ENCODE measurements around the gene C12orf43.

Gene C12orf43

DNA sequence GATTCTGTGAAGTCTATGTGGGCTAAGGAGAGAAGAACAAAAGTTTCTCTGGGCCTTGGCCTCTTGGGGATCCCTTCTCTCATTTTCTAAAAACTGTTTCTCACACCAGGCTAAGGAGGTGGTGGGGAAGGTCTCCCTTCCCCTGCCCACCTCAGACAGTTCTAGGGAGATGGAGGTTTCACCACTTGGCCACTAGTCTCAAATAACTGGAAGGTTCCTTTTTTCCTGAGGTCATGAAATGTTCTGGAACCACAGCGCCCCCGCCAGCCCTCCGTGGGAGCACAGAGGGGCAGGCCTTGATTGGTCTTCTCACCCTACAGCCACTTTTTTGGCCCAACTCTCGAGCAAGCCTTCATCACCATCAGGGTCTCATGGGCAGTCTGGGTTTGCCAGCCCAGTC lies 12.6 kb downstream of the C12orf43 start (continued):
- no peak for TF ChIP-seq ZNF311 (tag by site-specific recombination; IDR thresholded peaks at IDR 0.05; ENCODE audit: borderline replicate concordance)
- no peak for TF ChIP-seq ZNF561 (tag by site-specific recombination; IDR thresholded peaks at IDR 0.05; ENCODE audit: borderline replicate concordance)

- TF ChIP-seq WT1 (tag by site-specific recombination; IDR thresholded peaks at IDR 0.05) = no peak
- no peak for TF ChIP-seq ZNF266 (tag by site-specific recombination; IDR thresholded peaks at IDR 0.05; ENCODE audit: low read depth)
- TF ChIP-seq ZNF549 (tag by site-specific recombination; IDR thresholded peaks at IDR 0.05) = no peak
- TF ChIP-seq ZIC2 (tag by site-specific recombination; IDR thresholded peaks at IDR 0.05) = no peak
- TF ChIP-seq ZNF18 (tag by site-specific recombination; IDR thresholded peaks at IDR 0.05) = no peak
- TF ChIP-seq ZNF274 (IDR thresholded peaks at IDR 0.05; ENCODE audit: low read length) = no peak
- TF ChIP-seq ZNF274 (tag by site-specific recombination; IDR thresholded peaks at IDR 0.05; ENCODE audit: borderline replicate concordance) = no peak
- no peak for TF ChIP-seq ZNF785 (tag by site-specific recombination; IDR thresholded peaks at IDR 0.05)
- no peak for TF ChIP-seq ZNF280C (tag by site-specific recombination; IDR thresholded peaks at IDR 0.05)
- no peak for TF ChIP-seq TCF7L2 (IDR thresholded peaks at IDR 0.05; ENCODE audit: borderline replicate concordance, low read depth, low read length)
- TF ChIP-seq HOXD13 (CRISPR knock-in tag; IDR thresholded peaks at IDR 0.05; ENCODE audit: borderline replicate concordance) = no peak
- TF ChIP-seq, protein P1, sequence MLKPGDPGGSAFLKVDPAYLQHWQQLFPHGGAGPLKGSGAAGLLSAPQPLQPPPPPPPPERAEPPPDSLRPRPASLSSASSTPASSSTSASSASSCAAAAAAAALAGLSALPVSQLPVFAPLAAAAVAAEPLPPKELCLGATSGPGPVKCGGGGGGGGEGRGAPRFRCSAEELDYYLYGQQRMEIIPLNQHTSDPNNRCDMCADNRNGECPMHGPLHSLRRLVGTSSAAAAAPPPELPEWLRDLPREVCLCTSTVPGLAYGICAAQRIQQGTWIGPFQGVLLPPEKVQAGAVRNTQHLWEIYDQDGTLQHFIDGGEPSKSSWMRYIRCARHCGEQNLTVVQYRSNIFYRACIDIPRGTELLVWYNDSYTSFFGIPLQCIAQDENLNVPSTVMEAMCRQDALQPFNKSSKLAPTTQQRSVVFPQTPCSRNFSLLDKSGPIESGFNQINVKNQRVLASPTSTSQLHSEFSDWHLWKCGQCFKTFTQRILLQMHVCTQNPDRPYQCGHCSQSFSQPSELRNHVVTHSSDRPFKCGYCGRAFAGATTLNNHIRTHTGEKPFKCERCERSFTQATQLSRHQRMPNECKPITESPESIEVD (tag by site-specific recombination; IDR thresholded peaks at IDR 0.05) = no peak
- no peak for TF ChIP-seq BCL11B (tag by site-specific recombination; IDR thresholded peaks at IDR 0.05; ENCODE audit: low read depth)
- TF ChIP-seq ZNF292 (tag by site-specific recombination; IDR thresholded peaks at IDR 0.05; ENCODE audit: borderline replicate concordance, low read depth) = no peak
- TF ChIP-seq ZNF514 (tag by site-specific recombination; IDR thresholded peaks at IDR 0.05) = no peak
- no peak for TF ChIP-seq ZNF623 (tag by site-specific recombination; IDR thresholded peaks at IDR 0.05)
- TF ChIP-seq MEIS1 (CRISPR knock-in tag; IDR thresholded peaks at IDR 0.05; ENCODE audit: borderline replicate concordance) = no peak
- no peaks in the 10 kb centered on the region for H3K4me1 ChIP-seq (ENCODE audit: control insufficient read depth, insufficient read depth, low read length)
- POLR2A ChIA-PET = interaction anchor here (0.7 kb wide), 1 partner anchor 110 kb away, joined by 6 read pairs; no protein-coding TSS in a partner anchor
- CTCF ChIA-PET = interaction anchor here (0.6 to 1.8 kb wide), 2 partner anchors 30 to 39 kb away, joined by 3 to 4 read pairs; no protein-coding TSS in a partner anchor
- peaks cover 16 to 55% of the 10 kb centered on the region in 2 experiments; a peak in 2 of 3 replicates for H3K36me3 ChIP-seq (ENCODE audit: control insufficient read depth in 2 of 2, insufficient read depth in 1 of 2, low read length in 2 of 2)
- H3K9me3 ChIP-seq (ENCODE audit: control insufficient read depth, insufficient read depth, low read depth, low read length) = no peaks in the 10 kb centered on the region
- no peak overlapping the region for H3K27ac ChIP-seq (ENCODE audit: extremely low read depth, low read depth, low read length)
- no peak overlapping the region for H3K4me3 ChIP-seq (ENCODE audit: low read depth, low read length)
Observed at GRCh38 chr12:121001841-121002483, 14.3 kb downstream of the C12orf43 start.
